HG03378 (cell line): ENCODE measurements around the gene KLK5.

ENCODE experiments used
- ATAC-seq: cut with Tn5 transposase; IDR thresholded peaks from one replicate; pipeline ENCODE4 v1.9.1; 2021; ENCODE audit warnings: mild to moderate bottlenecking, moderate library complexity; ENCODE audit not compliant: unreplicated experiment

KLK5 gene

DNA sequence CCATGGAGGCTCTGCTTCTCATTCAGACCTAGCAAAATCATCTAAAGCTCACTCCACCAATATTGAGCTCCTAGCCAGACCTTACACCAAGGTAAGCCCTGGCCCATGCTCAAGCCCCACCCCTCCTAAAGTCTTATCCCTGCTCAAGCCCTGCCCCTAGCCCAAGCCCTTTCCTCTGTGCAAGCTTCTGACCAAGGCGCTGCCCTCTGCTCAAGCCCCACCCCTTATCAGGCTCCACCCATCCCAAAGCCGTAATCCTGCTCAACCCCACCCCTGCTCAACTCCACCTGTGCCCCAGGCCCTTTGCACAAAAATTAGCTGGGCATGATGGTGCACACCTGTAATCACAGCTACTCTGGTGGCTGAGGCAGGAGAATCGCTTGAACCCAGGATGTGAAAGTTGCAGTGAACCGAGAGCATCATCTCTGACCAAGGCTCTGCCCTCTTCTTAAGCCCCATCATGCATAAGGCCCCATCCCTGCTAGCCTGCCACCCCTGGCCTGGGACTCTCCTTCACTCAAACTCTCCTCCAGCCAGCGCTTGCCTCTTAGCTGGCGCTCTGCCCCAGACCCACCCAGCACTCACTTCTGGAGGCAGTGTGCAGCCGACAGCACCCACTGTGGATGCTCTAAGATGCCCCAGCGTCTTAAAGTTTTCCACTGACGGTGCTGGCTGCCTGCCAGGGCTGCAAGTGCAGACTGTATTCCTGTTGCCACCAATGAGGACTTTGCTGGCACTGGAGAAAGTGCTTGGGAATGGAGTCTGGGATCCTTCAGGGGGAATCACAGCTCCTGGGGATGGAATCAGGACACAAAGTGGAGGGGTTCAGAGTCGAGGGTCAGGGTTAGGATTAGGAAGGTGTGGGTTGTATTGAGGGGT lies 58.1 kb downstream of the KLK5 start:
- no peak for ATAC-seq
